A549 (cell line): ENCODE data around the gene LMF2. TPM values are rescaled to one million over a fixed set of nuclear protein-coding genes. Genes with fewer than 3 reads are reported as not detected.

Source experiments
- ATAC-seq, 2 experiments: fragments of 200-7000 bp in 1 of 2; fragments of >200 bp in 1 of 2; cut with Nextera tagmentation in 1 of 2; cut with Tn5 transposase in 1 of 2; 3 replicates each; pipeline versions ENCODE4 v1.8.0 to v1.9.1; 2018 to 2020; ENCODE audit warnings: mild to moderate bottlenecking in 1 of 2, moderate library complexity in 1 of 2
- CTCF ChIA-PET: fragments of 300-600 bp; sonication (Branson Sonifier 250); formaldehyde crosslinking; extraction: SDS; loops from one replicate; lab custom pipeline; 2021; ENCODE audit warnings: antibody characterized with exemption, inconsistent platforms; lab: Yijun Ruan, JAX
- POLR2A ChIA-PET: fragments of 350-600 bp; formaldehyde crosslinking; extraction: SDS; loops from one replicate; lab custom pipeline; 2021; ENCODE audit warnings: antibody characterized with exemption, inconsistent platforms; lab: Yijun Ruan, JAX
- DNase-seq, 2 experiments: peaks; one replicate each; pipeline versions ENCODE4 v3.0.0 to v3.0.0-alpha.2; 2011 to 2016; ENCODE audit warnings: low read depth in 1 of 2, low spot score in 1 of 2
- FAIRE-seq: peaks from 2 replicates; lab custom pipeline; 2011; peaks lifted over from hg19 to GRCh38; lab: Jason Lieb, UNC
- H3K27ac ChIP-seq, 2 experiments: fragments of >200 bp; sonication (Bioruptor Twin); formaldehyde crosslinking; 3 replicates each; pipeline ENCODE4 v1.5.1; 2016 to 2017
- H3K4me1 ChIP-seq: fragments of >200 bp; sonication (Bioruptor Twin); formaldehyde crosslinking; 3 replicates; pipeline ENCODE4 v1.6.1; 2016
- H3K4me2 ChIP-seq: fragments of >200 bp; sonication (Bioruptor Twin); formaldehyde crosslinking; 3 replicates; pipeline ENCODE4 v1.6.1; 2016
- H3K4me3 ChIP-seq: fragments of >200 bp; sonication (Bioruptor Twin); formaldehyde crosslinking; 3 replicates; pipeline ENCODE4 v1.5.1; 2016
- H3K9me3 ChIP-seq: fragments of >200 bp; sonication (Bioruptor Twin); formaldehyde crosslinking; 3 replicates; pipeline ENCODE4 v1.6.1; 2016
- BCL3 ChIP-seq: fragments of >200 bp; sonication (Bioruptor Twin); formaldehyde crosslinking; IDR thresholded peaks from 3 replicates; pipeline ENCODE4 v1.6.1; 2016
- CBX2 ChIP-seq: fragments of 200-600 bp; sonication (generic); IDR thresholded peaks from 2 replicates; pipeline ENCODE4 v1.6.1; 2016; ENCODE audit warnings: low read depth, mild to moderate bottlenecking, borderline replicate concordance
- CBX8 ChIP-seq: fragments of 200-600 bp; sonication (generic); IDR thresholded peaks from 2 replicates; pipeline ENCODE4 v1.6.1; 2016
- CEBPB ChIP-seq, 2 experiments: fragments of >200 bp in 1 of 2; sonication (Bioruptor Twin) in 1 of 2; formaldehyde crosslinking in 1 of 2; IDR thresholded peaks; 2 replicates each; pipeline ENCODE4 v1.6.1; 2012 to 2016
- CHD2 ChIP-seq: fragments of 150-350 bp; IDR thresholded peaks from 2 replicates; pipeline ENCODE4 v1.6.1; 2014; ENCODE audit warnings: low read length; ENCODE audit not compliant: partially characterized antibody
- EHMT2 ChIP-seq: fragments of 200-600 bp; sonication (generic); IDR thresholded peaks from 2 replicates; pipeline ENCODE4 v1.6.1; 2016; ENCODE audit warnings: antibody characterized with exemption, low read depth, mild to moderate bottlenecking, moderate library complexity
- FOSB ChIP-seq: fragments of 250-450 bp; sonication (Bioruptor Pico); IDR thresholded peaks from 2 replicates; pipeline ENCODE4 v1.5.0; 2020; ENCODE audit warnings: mild to moderate bottlenecking, moderate library complexity
- FOSL2 ChIP-seq, 2 experiments: fragments of 450-650 bp in 1 of 2; fragments of >200 bp in 1 of 2; sonication (Bioruptor Twin) in 1 of 2; formaldehyde crosslinking; IDR thresholded peaks; 2 replicates each; pipeline versions ENCODE4 v1.5.0 to v1.6.1; 2016 to 2020; ENCODE audit warnings: mild to moderate bottlenecking in 1 of 2, moderate library complexity in 1 of 2
- HDAC2 ChIP-seq: fragments of 200-600 bp; sonication (generic); IDR thresholded peaks from 2 replicates; pipeline ENCODE4 v1.6.1; 2016
- HEYL ChIP-seq: fragments of 250-450 bp; sonication (Bioruptor Pico); IDR thresholded peaks from 2 replicates; pipeline ENCODE4 v1.8.0; 2021; ENCODE audit warnings: mild to moderate bottlenecking, moderate library complexity
- MAX ChIP-seq: IDR thresholded peaks from 2 replicates; pipeline ENCODE4 v1.6.1; 2012
- MAZ ChIP-seq: fragments of 150-350 bp; IDR thresholded peaks from 2 replicates; pipeline ENCODE4 v1.6.1; 2014; ENCODE audit warnings: antibody characterized with exemption, low read depth, low read length, borderline replicate concordance
- NPAS2 ChIP-seq: fragments of 250-450 bp; sonication (Bioruptor Pico); IDR thresholded peaks from 2 replicates; pipeline ENCODE4 v1.8.0; 2022; ENCODE audit warnings: mild to moderate bottlenecking, moderate library complexity, borderline replicate concordance
- NR3C1 ChIP-seq: fragments of >200 bp; sonication (Bioruptor Twin); formaldehyde crosslinking; IDR thresholded peaks from 3 replicates; pipeline ENCODE4 v1.6.1; 2017
- PHF8 ChIP-seq: fragments of 200-600 bp; sonication (generic); IDR thresholded peaks from 2 replicates; pipeline ENCODE4 v1.6.1; 2016; ENCODE audit warnings: low read depth, mild to moderate bottlenecking, antibody characterized with exemption, moderate library complexity, borderline replicate concordance
- RARB ChIP-seq: fragments of 250-450 bp; sonication (Bioruptor Pico); IDR thresholded peaks from 2 replicates; pipeline ENCODE4 v1.8.0; 2021; ENCODE audit warnings: mild to moderate bottlenecking, moderate library complexity
- RCOR1 ChIP-seq: fragments of 150-350 bp; IDR thresholded peaks from 2 replicates; pipeline ENCODE4 v1.6.1; 2014; ENCODE audit warnings: antibody characterized with exemption, low read length, low read depth
- RFX5 ChIP-seq: fragments of 450-650 bp; IDR thresholded peaks from 2 replicates; pipeline ENCODE4 v1.7.1; 2014; ENCODE audit warnings: antibody characterized with exemption, mild to moderate bottlenecking, moderate library complexity
- RNF2 ChIP-seq: fragments of 200-600 bp; sonication (generic); IDR thresholded peaks from 2 replicates; pipeline ENCODE4 v1.6.1; 2016; ENCODE audit warnings: low read depth, mild to moderate bottlenecking, antibody characterized with exemption, moderate library complexity, borderline replicate concordance
- TFCP2L1 ChIP-seq: fragments of 250-450 bp; sonication (Bioruptor Pico); IDR thresholded peaks from 2 replicates; pipeline ENCODE4 v1.5.0; 2021; ENCODE audit warnings: mild to moderate bottlenecking
- ZNF302 ChIP-seq: fragments of 250-450 bp; sonication (Bioruptor Pico); IDR thresholded peaks from 2 replicates; pipeline ENCODE4 v1.9.0; 2021; ENCODE audit warnings: inconsistent platforms, mild to moderate bottlenecking, moderate library complexity
- WGBS: methylation state at CpG from one replicate; pipeline ENCODE4 v1.1.6; 2017; ENCODE audit errors: missing lambda C conversion rate; 5-methylcytosine and 5-hydroxymethylcytosine counted together
- polyA plus RNA-seq, 4 experiments: library from polyadenylated mRNA; depleted of rRNA in 3 of 4; stranded (reverse); fragments of >200 nt; fragmentation: RNase III in 1 of 4; extraction: RNeasy Plus Mini Kit Qiagen cat#74134 plus additional on column Dnase treatment in 1 of 4; gene quantifications; 2 replicates in 3 of 4; 3 replicates in 1 of 4; pipeline ENCODE4 v1.2.3, GENCODE V29; 2011 to 2017
- TF ChIP-seq, protein P1 (sequence below): IDR thresholded peaks from 2 replicates; pipeline ENCODE4 v1.6.1; 2012
- TF ChIP-seq, protein P2 (sequence below): fragments of >200 bp; sonication (Bioruptor Twin); formaldehyde crosslinking; IDR thresholded peaks from 2 replicates; pipeline ENCODE4 v1.6.1; 2016

The LMF2 gene
- polyA plus RNA-seq, 2 of the 4 experiments (the other 2 are of a cell fraction), result 13.0 to 32.5 TPM

DNA sequence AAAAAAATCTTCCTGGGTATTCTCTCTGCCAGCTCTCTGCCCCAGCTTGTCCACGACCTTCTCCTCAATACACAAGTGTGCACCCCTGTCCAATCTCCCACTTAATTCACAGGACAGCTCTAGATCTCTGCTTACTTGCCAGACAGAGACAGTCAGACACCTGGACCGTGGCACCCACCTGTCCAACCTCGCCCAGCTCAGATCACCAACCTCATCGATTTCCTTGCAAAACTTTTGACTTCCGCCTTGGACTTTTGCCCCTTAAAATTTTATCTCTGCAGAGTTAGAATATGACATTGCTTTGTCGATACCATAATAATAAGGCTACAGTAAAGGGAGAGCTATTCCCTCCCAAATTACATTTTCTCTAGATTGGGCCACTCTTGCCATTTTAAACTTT, 10.4 kb downstream of the LMF2 start:
- Histone ChIP-seq H3K27ac (no peak overlapping the region), H3K4me2 (no peak overlapping the region), H3K4me3 (no peak overlapping the region), H3K9me3 (no peaks in the 10 kb centered on the region), H3K4me1 (peaks cover 7% of the 10 kb centered on the region; the same call in 1 of the 3 replicates)
- POLR2A ChIA-PET, result no interaction called here
- TF ChIP-seq CBX8 (no peak), TFCP2L1 (CRISPR knock-in tag) (no peak), RCOR1 (no peak), EHMT2 (no peak), NPAS2 (CRISPR knock-in tag) (no peak), HDAC2 (no peak), CBX2 (no peak), BCL3 (no peak), ZNF302 (no peak), MAX (no peak), FOSB (CRISPR knock-in tag) (no peak), RARB (no peak), HEYL (CRISPR knock-in tag) (no peak), FOSL2 (IDR thresholded peaks at IDR 0.05) (no peak), FOSL2 (CRISPR knock-in tag; IDR thresholded peaks at IDR 0.05) (no peak), MAZ (no peak), CHD2 (no peak), CEBPB (IDR thresholded peaks at IDR 0.05) (no peak), RFX5 (no peak), RNF2 (no peak)
- TF ChIP-seq, protein P1, sequence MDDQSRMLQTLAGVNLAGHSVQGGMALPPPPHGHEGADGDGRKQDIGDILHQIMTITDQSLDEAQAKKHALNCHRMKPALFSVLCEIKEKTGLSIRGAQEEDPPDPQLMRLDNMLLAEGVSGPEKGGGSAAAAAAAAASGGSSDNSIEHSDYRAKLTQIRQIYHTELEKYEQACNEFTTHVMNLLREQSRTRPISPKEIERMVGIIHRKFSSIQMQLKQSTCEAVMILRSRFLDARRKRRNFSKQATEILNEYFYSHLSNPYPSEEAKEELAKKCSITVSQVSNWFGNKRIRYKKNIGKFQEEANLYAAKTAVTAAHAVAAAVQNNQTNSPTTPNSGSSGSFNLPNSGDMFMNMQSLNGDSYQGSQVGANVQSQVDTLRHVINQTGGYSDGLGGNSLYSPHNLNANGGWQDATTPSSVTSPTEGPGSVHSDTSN, result no peak
- 72% methylated on average over 6 of the region's 6 CpGs for WGBS
- FAIRE-seq, result no peak
- DNase-seq, result no peak
- CTCF ChIA-PET, result interaction anchor here (0.7 to 1.9 kb wide), 9 partner anchors 10 to 260 kb away, joined by 3 to 9 read pairs (median 5); partner anchors contain the start of gene MIOX
- no peak for ATAC-seq

- Histone ChIP-seq H3K9me3 (no peaks in the 10 kb centered on the region), H3K27ac (no peak overlapping the region), H3K4me2 (no peak overlapping the region), H3K4me1 (peaks cover 10% of the 10 kb centered on the region; the same call in 2 of the 3 replicates), H3K4me3 (no peak overlapping the region)
- ChIA-PET CTCF (interaction anchor here (0.6 to 1.0 kb wide), 2 partner anchors 106 to 238 kb away, joined by 3 to 4 read pairs; no protein-coding TSS in a partner anchor), POLR2A (no interaction called here)
- WGBS, result 74% methylated on average over 27 of the region's 27 CpGs
- DNase-seq (no peak), FAIRE-seq (no peak), ATAC-seq (no peak)
- TF ChIP-seq PHF8 (no peak), NR3C1 (no peak)
- TF ChIP-seq, protein P2, sequence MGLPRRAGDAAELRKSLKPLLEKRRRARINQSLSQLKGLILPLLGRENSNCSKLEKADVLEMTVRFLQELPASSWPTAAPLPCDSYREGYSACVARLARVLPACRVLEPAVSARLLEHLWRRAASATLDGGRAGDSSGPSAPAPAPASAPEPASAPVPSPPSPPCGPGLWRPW, result no peak
Observed at GRCh38 chr22:50490531-50491308, 16.8 kb downstream of the LMF2 start.
